ENCODE data around the gene PTPRT. TPM values are rescaled to one million over a fixed set of nuclear protein-coding genes. Genes with fewer than 3 reads are reported as not detected.

The PTPRT gene
- total RNA-seq, 1 donor from 2014 or later, result 23.5 TPM

- no peaks in the 10 kb centered on the region for H3K27me3 ChIP-seq
- TF ChIP-seq, protein P1, sequence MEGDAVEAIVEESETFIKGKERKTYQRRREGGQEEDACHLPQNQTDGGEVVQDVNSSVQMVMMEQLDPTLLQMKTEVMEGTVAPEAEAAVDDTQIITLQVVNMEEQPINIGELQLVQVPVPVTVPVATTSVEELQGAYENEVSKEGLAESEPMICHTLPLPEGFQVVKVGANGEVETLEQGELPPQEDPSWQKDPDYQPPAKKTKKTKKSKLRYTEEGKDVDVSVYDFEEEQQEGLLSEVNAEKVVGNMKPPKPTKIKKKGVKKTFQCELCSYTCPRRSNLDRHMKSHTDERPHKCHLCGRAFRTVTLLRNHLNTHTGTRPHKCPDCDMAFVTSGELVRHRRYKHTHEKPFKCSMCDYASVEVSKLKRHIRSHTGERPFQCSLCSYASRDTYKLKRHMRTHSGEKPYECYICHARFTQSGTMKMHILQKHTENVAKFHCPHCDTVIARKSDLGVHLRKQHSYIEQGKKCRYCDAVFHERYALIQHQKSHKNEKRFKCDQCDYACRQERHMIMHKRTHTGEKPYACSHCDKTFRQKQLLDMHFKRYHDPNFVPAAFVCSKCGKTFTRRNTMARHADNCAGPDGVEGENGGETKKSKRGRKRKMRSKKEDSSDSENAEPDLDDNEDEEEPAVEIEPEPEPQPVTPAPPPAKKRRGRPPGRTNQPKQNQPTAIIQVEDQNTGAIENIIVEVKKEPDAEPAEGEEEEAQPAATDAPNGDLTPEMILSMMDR (IDR thresholded peaks at IDR 0.05), result no peak
- DNase-seq (ENCODE audit: low spot score in 2 of 2), result no peak
- H3K9me3 ChIP-seq, result no peaks in the 10 kb centered on the region
- no peaks in the 10 kb centered on the region for H3K4me1 ChIP-seq
- intact Hi-C loops (cut with DNase I), result no loop called here
- no peak overlapping the region for H3K4me3 ChIP-seq
- H3K36me3 ChIP-seq, result no peaks in the 10 kb centered on the region
- H3K27ac ChIP-seq, result no peak overlapping the region
Measured at GRCh38 chr20:42399802-42400201, 789.9 kb downstream of the PTPRT start.

DNA sequence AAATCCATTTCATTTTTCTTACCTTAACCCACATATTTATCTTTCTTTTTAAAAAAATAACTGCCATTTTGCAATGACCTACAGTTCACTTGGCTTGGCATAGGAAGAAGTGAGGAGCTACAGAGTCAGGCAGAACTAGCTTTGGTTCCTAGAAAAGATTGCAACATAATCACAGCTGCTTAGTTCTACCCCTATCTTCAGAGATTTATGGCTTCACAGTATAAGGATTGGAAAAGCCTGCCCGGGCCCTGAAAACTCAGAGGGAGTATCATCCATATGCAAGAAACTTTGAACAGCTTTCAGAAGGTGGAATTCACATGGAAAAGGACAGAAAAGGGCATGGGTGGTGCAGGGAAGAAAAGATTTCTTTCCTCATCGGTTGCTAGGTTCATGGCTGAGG lies 797.3 kb downstream of the PTPRT start:
- no peaks in the 10 kb centered on the region for H3K27me3 ChIP-seq
- H3K36me3 ChIP-seq, result no peaks in the 10 kb centered on the region
- TF ChIP-seq, protein P1 (IDR thresholded peaks at IDR 0.05), result no peak
- H3K9me3 ChIP-seq, result no peaks in the 10 kb centered on the region
- H3K4me3 ChIP-seq, result no peak overlapping the region
- no peak overlapping the region for H3K27ac ChIP-seq
- intact Hi-C loops (cut with DNase I), result no loop called here
- no peak for DNase-seq (ENCODE audit: low spot score in 2 of 2)
- no peaks in the 10 kb centered on the region for H3K4me1 ChIP-seq

GRCh38 chr20:42391807-42392206 lies 797.9 kb downstream of the PTPRT start:
- no peaks in the 10 kb centered on the region for H3K27me3 ChIP-seq
- DNase-seq (ENCODE audit: low spot score in 2 of 2), result no peak
- TF ChIP-seq, protein P1 (IDR thresholded peaks at IDR 0.05), result no peak
- no peaks in the 10 kb centered on the region for H3K9me3 ChIP-seq
- H3K27ac ChIP-seq, result no peak overlapping the region
- H3K4me3 ChIP-seq, result no peak overlapping the region
- no peaks in the 10 kb centered on the region for H3K36me3 ChIP-seq
- H3K4me1 ChIP-seq, result no peaks in the 10 kb centered on the region
- intact Hi-C loops (cut with DNase I), result no loop called here

- DNase-seq (ENCODE audit: low spot score in 2 of 2), result no peak
- TF ChIP-seq, protein P1 (IDR thresholded peaks at IDR 0.05), result no peak
- Histone ChIP-seq H3K27ac (no peak overlapping the region), H3K36me3 (no peaks in the 10 kb centered on the region), H3K9me3 (no peaks in the 10 kb centered on the region), H3K4me3 (no peak overlapping the region), H3K27me3 (no peaks in the 10 kb centered on the region), H3K4me1 (no peaks in the 10 kb centered on the region)
- intact Hi-C loops (cut with DNase I), result no loop called here
Measured at GRCh38 chr20:42380287-42380686, 809.4 kb downstream of the PTPRT start.

DNA sequence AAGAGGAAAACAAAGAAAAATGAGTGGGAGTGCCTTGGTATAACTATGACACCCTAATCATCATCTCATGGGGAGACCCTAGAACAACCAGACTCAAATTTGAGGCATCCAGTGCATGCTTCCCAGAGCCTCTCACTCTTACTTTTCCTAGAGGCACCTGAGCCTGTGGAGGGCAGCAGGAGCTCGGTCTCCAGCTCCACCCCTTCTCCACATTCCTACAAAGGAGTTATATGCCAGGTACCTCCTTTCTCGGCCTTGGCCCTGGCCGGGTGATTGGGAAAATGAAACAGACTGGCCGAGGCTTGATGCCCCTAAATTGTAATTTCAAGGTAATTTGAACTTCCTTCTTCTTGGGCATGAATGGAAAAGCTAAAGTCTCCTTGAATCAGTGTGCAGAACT lies 810.3 kb downstream of the PTPRT start:
- Histone ChIP-seq H3K36me3 (no peaks in the 10 kb centered on the region), H3K27me3 (no peaks in the 10 kb centered on the region), H3K4me3 (no peak overlapping the region), H3K9me3 (no peaks in the 10 kb centered on the region), H3K27ac (no peak overlapping the region), H3K4me1 (no peaks in the 10 kb centered on the region)
- TF ChIP-seq, protein P1 (IDR thresholded peaks at IDR 0.05), result no peak
- no peak for DNase-seq (ENCODE audit: low spot score in 2 of 2)
- intact Hi-C loops (cut with DNase I), result no loop called here

DNA sequence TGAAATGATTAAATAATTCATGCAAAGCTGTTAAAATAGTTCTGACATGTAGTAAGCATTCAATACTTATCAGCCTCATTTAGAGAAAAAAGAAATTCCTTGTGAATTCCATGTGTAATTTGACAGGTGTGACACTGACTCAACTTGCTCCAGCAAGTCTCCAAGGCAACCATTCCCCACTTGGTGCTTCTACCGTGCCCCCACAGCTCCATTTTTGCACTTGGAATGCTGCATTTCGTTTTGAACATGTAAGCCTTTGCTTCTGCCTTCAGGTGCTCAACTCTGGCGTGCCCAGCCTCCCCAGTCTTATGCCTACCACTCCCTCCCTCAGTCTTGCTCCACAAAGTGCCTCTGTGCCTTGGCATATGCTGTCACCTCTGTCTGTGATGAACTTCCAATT lies 810.9 kb downstream of the PTPRT start:
- no peaks in the 10 kb centered on the region for H3K36me3 ChIP-seq
- TF ChIP-seq, protein P1 (IDR thresholded peaks at IDR 0.05), result no peak
- intact Hi-C loops (cut with DNase I), result no loop called here
- no peaks in the 10 kb centered on the region for H3K9me3 ChIP-seq
- no peak for DNase-seq (ENCODE audit: low spot score in 2 of 2)
- H3K27ac ChIP-seq, result no peak overlapping the region
- H3K27me3 ChIP-seq, result no peaks in the 10 kb centered on the region
- no peaks in the 10 kb centered on the region for H3K4me1 ChIP-seq
- no peak overlapping the region for H3K4me3 ChIP-seq
